GM19023 (cell line): Measurements from ENCODE around the gene OR7A5.
"Not testable (repeated sequence)": the region's sequence is repeated elsewhere in the genome, so short reads cannot be mapped to it uniquely, and the experiment has no call there.

Experiments
- ATAC-seq: cut with Tn5 transposase; IDR thresholded peaks from one replicate; pipeline ENCODE4 v1.9.1; 2021; ENCODE audit warnings: mild to moderate bottlenecking, moderate library complexity; ENCODE audit not compliant: unreplicated experiment

OR7A5 gene

DNA sequence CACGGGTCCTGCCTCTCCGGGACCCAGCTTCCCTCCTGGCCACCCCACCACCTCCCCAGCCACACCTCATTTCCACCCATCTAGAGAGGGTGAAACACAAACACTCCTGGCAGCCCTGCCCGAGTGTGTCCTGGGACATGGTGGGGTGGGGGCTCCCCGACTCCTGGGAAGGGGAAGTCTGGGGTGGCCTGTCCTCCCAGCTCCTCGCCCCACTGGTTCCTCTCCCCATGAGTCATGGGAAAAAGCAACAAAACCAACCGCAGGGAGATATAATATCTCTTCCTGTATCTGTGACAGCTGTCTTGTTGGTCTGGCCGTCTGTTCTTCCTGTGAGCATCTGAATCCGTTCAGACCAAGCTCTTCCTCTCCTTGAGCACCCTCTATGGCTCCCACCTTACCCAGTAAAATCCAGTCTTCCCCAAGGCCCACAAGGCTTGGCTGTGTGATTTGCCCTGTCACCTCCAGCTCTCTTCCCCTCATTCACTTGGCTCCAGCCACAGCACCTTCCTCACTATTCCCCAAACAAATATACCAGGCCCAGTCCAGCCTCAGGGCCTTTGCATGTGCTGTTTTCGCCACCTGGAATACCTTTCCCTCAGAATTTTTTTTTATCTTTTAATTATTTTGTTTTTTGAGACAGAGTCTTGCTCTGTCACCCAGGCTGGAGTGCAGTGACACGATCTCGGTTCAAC lies 49.7 kb downstream of the OR7A5 start:
- not testable (repeated sequence) for ATAC-seq

DNA sequence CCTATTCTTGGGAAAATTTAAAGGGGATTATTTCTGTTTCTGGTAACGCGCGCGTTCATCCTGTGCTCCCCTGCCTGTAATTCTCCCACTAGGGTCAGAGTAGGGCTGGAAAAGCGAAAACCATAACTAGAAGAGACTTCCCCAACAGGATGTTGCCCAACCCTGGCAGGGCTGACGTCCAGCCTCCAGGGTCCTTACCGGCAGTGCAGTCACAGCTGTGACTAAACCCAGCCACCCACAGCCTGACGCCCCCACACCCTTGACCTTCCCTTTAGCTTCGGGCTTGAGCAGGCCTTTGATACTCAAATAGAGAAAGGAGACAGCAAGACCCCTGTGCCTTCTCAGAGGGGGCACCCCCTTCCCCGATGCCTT lies 50.3 kb downstream of the OR7A5 start:
- ATAC-seq, result not testable (repeated sequence)

DNA sequence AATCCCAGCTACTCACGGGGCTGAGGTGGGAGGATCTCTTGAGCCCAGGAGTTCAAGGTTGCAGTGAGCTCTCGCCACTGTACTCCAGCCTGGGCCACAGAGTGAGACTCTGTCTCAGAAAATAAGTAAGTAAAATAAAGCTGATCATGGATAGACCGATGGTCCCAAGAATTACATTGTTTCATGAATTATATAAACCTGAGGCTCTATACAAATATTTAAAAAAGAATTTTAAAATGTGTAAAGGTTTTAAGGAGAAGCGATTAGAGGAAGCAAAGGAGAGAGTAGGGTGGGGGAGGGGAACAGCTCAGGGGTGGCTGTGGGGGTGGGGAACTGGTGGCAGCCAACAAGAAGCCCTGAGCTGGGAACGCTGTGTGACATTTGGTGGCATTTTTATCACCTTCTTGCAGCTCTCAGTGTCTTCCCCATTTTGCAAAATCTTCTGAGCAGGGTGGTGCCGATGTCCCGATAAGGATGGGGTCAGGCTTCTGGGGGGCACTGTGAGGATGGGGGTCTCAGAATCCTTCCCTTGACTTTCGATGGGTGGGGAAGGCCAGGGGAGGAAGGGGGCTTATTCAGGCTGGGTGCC lies 51.5 kb downstream of the OR7A5 start:
- not testable (repeated sequence) for ATAC-seq

DNA sequence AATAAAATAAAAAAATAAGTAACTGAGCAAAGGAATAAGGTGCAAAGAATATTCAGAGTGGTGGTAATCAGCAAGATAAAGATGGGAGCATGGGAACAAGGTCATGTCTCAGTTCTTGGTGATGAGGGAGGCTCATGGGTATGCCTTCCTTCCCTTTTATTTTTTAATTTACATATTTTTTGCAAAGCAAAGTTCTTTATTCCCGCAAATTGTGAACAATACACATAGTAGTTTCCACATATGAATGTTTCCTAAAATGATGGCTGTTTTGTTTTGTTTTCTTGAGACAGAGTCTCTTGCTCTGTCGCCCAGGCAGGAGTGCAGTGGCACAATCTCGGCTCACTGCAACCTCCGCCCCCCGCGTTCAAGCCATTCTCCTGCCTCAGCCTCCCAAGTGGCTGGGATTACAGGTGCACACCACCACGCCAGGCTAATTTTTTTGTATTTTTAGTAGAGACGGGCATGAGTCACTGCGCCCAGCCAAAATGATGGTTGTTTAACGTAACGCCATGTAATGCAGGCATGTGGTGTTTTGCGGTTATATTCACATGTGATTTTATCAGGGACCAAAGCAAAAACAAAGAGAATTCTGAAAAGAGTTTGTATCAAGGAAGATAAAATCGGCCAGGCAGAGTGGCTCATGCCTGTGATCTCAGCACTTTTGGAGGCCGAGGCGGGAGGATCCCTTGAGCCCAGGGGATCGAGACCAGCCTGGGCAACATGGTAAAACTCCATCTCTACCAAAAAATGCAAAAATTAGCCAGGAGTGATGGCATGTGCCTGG lies 52.2 kb downstream of the OR7A5 start:
- no peak for ATAC-seq

DNA sequence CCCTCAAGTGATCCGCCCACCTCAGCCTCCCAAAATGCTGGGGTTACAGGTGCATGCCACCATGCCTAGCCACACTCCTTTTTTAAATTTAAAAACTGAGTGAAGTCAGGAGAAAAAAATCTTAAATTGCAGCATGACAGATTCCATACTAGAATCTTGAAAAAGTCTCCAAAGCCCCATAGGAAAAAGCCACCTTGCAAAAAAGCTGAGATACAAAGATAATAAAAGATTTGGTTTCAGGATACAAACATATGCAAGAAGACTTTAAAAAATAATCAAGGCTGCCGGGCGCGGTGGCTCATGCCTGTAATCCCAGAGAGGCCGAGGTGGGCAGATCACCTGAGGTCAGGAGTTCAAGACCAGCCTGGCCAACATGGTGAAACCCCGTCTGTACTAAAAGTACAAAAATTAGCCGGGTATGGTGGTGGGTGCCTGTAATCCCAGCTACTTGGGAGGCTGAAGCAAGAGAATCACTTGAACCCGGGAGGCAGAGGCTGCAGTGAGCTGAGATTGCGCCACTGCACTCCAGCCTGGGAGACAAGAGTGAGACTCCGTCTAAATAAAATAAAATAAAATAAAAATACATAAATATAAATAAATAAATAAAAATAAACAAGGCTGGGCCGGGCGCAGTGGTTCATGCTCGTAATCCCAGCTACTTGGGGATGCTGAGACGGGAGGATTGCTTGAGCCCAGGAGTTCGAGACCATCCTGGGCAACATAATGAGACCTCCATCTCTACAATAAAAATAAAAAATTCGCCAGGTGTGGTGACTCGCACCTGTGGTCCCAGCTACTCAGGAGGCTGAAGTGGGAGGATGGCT lies 53.1 kb downstream of the OR7A5 start:
- not testable (repeated sequence) for ATAC-seq

DNA sequence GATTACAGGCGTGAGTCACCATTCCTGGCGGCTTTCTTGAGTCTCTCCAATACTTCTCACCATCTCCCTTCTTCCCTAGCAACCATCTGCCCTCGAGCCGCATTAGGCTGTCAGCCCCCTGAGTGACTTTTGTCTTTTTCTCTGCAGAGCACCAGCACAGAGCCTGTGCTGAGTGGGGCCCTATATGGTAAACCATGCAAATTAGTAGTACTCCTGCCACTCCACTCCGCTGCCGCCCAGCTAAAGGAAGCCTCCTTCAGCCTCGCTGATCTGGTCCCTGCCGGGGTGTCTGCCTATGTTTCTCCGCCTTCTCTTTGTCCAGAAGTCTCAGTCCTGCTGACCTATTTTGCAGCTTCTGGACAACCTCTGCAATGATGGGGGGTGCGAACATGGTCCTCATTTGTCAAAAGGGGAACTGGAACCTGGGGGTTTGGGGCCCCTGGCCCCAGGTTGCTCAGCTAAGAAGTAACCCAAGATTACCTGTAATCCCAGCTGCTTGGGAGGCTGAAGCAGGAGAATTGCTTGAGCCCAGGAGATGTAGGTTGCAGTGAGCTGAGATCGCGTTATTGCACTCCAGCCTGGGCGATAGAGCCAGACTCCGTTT lies 54.3 kb downstream of the OR7A5 start:
- ATAC-seq, result not testable (repeated sequence)

DNA sequence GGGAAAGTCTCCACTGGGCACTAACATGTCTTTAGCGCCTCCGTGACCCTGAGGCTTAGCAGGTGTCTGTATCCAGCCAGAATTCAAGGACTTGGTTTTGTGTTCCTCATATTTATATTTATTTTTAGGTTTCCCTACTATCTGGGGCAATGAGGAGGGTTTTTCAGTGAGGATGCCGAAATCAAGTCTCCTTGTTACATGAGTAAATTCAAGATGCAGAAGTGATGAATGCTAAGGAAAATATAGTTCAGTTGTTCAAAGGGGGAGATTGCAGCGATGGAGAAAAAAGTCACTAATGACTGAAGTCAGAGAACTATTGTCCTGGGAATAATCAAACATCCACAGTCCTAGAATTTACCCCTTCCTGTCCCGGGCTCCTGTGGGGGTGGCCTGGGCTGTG lies 55.8 kb downstream of the OR7A5 start:
- ATAC-seq, result no peak

DNA sequence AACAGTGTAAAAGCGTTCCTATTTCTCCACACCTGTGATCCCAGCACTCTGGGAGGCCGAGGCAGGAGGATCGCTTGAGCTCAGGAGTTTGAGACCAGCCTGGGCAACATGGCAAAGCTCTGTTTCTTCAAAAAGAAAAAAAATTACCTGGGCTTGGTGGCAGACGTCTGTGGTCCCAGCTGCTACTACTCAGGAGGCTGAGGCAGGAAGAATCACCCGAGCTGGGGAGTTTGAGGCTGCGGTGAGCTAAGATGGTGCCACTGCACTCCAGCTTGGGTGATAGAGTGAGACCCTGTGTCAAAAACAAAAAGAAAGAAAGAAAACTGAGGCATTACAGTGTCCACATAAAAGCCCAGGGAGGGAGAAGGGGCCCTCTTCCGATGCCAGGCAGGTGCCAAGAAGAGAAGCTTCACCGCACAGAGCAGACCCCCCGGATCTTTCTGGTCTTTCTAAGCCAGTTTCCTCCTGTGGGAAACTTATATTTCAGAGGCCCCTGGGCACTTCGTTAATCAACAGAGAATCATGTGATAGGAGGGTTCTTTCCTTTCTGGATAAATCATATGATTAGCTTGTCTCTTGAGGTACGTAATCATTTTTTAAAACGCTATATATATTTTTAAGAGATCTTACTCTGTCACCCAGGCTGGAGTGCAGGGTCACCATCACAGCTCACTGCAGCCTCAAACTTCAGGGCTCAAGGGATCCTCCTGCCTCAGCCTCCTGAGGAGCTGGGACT lies 56.7 kb downstream of the OR7A5 start, which contains the start of gene ADGRE2:
TSS of gene ADGRE2 (minus strand) at position 451 of the 736 bp plus-strand sequence. CDS start 1,804 bp downstream, outside the sequence.
- not testable (repeated sequence) for ATAC-seq

DNA sequence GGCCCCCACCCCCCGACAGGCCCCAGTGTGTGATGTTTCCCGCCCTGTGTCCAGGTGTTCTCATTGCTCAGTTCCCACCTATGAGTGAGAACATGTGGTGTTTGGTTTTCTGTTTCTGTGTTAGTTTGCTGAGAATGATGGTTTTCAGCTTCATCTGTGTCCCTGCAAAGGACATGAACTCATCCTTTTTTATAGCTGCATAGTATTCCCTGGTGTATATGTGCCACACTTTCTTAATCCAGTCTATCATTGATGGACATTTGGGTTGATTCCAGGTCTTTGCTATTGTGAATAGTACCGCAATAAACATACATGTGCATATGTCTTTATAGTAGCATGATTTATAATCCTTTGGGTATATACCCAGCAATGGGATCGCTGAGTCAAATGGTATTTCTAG lies 57.3 kb downstream of the OR7A5 start:
- ATAC-seq, result not testable (repeated sequence)
